Measurements from ENCODE around the gene ARHGAP40.
"Not testable (repeated sequence)": the region's sequence is repeated elsewhere in the genome, so short reads cannot be mapped to it uniquely, and the experiment has no call there.

The ARHGAP40 gene

DNA sequence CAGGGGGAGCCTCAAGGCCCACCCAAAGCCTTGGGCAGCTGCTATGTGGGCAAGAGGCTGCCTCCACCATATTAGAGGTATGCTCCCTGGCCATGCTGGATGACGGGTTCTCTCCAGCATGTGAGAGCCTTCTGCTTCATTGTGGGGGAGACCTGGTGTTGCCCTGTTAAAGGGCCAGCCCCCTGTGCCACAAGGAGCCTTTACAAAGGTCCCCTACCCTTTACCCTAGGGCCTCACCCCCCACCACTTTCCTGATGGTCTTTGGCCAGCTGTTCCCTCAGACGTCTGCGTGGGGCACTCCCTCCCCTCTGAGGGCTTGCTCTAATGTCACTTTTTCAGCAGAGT lies 15.5 kb upstream of the ARHGAP40 start:
- in situ Hi-C loops (cut with MboI; ENCODE audit: low sequenced_read_pairs): no loop called here

DNA sequence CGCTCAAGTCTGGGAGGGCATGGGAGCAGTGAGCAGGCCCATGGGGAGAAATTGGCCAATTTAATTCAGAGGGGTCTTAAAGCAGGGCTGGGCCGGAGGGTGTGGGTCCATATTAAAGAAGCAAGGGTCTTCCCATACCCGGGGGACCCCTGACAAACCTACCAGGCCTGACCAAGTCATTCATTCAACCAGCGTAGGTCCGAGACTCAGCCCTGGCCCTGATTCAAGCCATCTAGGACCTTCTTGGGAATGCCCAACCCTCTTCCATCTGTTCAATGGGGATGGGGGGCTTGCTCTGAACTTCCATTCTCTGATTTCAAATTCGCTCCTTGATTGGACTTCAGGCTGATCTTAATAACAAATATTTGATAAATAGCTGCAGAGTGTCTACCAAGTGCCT lies 13.3 kb upstream of the ARHGAP40 start:
- in situ Hi-C loops (cut with MboI; ENCODE audit: low sequenced_read_pairs): no loop called here

DNA sequence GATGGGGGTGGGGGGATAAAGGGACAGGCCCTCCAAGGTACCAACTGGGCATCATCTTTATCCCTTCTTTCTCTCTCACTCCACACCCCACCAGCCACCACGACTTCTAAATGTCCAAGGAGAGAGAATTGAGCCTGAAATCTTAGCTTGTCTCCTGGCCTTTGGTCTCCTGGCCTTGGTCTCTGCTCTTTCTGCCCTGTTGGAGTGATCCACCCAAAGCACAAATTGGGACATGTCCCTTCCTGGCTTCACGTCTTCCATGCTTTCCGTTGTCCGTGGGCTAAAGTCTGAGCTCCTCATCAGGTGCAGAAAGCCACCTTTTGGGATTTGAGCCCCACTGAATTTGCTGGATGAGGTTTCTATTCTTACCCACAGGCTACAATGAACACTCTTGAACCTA lies 12.3 kb upstream of the ARHGAP40 start:
- in situ Hi-C loops (cut with MboI; ENCODE audit: low sequenced_read_pairs): no loop called here

DNA sequence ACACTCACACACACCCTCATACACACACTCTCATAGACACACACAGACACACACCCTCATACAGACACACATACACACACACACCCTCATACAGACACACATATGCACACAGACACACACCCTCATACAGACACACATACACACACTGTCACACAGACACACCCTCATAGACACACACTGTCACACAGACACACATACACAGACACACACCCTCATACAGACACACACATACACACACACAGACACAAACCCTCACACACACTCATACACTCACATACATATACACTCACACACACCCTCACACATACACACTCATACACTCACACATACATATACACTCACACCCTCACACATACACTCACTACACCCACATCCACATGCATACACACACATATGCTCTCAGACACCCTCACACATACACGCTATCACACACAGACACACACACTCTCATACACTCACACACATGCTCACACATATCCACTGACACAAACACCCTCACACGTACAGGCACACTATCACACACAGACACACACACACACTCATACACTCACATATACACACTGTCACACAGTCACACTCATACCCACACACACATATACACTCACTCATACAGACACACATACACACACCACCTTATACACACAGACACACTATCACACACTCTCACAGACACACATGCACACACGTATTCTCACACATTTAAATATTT lies 11.5 kb upstream of the ARHGAP40 start:
- in situ Hi-C loops (cut with MboI; ENCODE audit: low sequenced_read_pairs): no loop called here

DNA sequence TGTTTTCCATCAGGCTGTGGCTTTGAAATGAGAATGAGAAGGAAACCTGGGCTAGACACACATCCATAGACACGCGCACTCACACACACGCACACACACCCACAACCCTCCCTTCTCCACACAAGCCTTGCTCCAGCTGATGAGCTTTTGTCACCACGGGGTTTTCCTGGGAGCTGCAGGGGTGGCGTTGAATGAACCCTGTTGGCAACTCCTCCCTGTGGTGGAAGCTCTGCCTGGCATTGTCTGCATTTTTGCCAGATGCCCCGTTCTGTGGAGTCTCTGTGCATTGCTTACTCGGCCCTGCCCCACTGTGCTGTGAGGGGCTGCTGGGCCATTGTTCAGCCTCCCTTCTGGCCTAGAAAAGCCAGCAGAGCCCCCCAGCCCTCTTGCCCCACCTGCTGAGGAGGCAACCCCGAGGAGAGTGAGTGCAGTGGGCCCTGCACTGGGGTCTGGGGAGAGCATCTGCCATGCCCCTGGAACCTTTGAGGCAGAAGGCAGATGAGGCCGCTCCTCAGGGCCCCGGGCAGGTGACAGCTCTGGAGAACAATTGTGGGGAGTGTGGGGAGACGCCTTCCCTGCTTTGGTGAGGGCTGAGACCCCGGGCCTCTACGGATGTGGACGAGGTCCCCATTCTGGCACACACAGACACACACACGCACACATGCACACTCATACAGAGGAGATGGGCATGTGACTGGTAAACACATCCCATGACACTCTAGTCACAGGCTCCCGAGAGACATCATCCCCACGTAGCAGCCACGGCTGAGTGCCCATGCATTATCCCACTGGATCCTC lies 10.7 kb upstream of the ARHGAP40 start:
- in situ Hi-C loops (cut with MboI; ENCODE audit: low sequenced_read_pairs): no loop called here

- in situ Hi-C loops (cut with MboI; ENCODE audit: low sequenced_read_pairs): no loop called here
These were observed 9.9 kb upstream of the ARHGAP40 start for GRCh38 chr20:38591474-38592410.

GRCh38 chr20:38592411-38592790 lies 9.2 kb upstream of the ARHGAP40 start:
- in situ Hi-C loops (cut with MboI; ENCODE audit: low sequenced_read_pairs): not testable (repeated sequence)

- in situ Hi-C loops (cut with MboI; ENCODE audit: low sequenced_read_pairs): not testable (repeated sequence)
These were observed 7.3 kb upstream of the ARHGAP40 start for GRCh38 chr20:38594281-38594680.

GRCh38 chr20:38595886-38596285 lies 5.7 kb upstream of the ARHGAP40 start:
- in situ Hi-C loops (cut with MboI; ENCODE audit: low sequenced_read_pairs): not testable (repeated sequence)

DNA sequence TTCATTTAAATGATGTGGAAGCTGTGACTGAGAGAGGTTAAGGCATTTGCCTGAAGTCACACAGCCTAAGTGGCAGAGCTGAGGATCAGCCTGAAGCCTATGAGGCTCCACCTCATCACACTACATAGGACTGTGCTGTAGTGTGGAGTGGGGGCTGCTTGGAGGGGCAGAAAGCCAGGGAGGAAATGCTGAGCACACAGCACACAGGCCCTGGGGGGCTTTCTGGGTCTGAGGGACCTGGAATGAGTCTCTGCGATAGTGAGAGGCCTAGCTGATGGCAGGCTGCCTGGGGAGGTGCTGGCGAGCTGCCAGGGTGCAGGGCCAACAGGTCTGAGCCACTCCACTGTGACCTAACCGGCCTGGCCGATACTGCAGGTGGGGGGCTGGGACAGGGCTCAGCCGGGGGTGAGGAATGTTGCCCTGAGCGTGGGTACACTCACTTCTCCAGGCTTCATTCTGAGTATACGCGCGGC lies 2.2 kb upstream of the ARHGAP40 start:
- in situ Hi-C loops (cut with MboI; ENCODE audit: low sequenced_read_pairs): no loop called here

DNA sequence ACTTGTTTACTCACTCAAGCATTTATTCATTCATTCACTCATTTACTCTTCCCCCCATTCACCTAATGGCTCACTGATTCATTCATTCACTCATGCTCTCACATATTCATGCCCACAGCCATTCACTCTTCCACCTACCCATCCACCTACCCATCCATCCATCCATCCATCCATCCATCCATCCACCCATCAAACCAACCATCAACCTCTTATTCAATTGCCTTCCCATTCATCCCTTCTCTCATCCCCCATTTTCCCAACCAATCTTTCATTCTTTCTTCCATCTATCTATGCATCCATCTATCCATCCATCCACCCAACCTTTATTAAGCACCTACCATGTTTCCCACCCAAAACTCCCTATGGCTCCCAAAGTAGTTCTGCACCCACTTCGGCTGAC lies 1.6 kb upstream of the ARHGAP40 start:
- in situ Hi-C loops (cut with MboI; ENCODE audit: low sequenced_read_pairs): no loop called here

- in situ Hi-C loops (cut with MboI; ENCODE audit: low sequenced_read_pairs): no loop called here
These were observed 574 bp downstream of the ARHGAP40 start for GRCh38 chr20:38602185-38602581.

GRCh38 chr20:38603286-38603685 lies 1.7 kb downstream of the ARHGAP40 start:
- in situ Hi-C loops (cut with MboI; ENCODE audit: low sequenced_read_pairs): no loop called here

DNA sequence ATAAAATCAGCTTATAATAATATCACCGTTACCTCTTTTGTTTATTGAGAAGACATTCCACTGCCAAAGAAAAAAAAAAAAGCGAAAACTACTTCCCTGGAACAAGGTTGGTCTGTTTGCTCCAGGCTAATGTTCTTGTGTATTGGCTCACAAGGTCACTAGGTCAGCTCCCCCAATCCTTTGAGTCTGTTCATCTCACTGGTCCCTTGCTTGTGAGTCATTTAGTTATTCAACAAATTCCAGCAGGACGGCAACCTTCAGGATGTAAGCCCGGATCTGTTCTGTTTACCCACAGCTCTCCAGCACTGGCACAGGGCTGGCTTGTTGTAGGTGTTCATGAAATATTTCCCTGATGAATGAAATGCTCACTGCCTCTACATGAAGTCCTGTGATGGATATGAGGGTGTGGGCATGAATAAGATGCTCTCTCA lies 3.3 kb downstream of the ARHGAP40 start:
- in situ Hi-C loops (cut with MboI; ENCODE audit: low sequenced_read_pairs): no loop called here

DNA sequence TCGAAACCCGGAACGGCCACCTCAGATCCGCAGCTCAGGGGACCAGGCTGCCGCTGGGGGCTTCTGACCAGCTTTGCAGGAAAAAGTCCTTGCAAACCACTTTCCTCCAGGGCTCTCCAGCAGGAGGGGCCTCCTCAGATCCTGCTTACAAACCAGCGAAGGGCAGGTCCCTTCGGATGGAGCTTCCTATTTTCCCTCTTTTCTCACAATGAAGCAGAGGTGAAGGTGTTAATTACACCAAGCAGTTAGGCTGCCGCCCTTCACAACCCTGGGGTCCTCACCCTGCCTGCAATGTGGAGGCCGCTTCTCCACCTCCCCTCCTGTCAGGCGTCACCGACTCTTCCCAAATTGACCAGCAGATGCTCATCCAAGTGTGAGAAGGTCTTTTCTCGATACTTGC lies 5.7 kb downstream of the ARHGAP40 start:
- in situ Hi-C loops (cut with MboI; ENCODE audit: low sequenced_read_pairs): no loop called here

DNA sequence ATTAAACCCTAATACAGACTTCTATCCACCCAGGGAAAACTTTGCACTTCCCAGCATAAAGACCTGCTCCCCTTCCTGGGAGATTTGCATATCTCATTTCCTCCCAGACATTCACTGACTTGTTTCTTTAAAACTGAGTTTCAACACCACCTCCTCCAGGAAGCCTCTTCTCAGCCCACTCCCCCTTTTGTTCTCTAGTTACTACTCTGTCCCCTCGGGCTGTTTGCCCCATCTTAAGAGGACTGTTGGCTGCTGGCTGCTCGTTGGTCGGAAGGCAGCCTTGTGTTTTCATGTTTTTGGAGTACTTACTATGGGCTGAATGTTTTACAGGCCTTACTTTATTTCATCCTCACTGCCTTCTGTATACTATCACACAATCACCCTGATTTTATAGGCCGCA lies 6.6 kb downstream of the ARHGAP40 start:
- in situ Hi-C loops (cut with MboI; ENCODE audit: low sequenced_read_pairs): no loop called here

DNA sequence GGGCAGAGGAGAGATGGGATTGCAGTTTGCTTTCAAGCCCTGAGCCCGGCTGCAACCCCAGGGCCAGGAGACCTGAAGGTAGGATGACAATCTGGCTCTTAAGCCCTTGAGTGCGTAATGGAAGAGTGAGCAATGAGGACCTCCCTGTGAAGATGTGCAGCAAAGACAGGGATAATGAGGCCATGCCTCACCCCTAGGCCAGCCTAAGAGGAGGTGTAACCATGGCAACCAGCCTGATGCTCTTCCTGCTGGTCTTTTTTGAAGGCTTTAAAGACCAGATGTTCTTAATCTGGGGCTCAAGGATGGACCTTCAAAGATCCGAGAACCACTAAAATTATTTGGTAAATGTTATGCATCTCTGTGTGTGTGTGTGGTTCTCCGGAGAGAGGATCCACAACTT lies 8.2 kb downstream of the ARHGAP40 start:
- in situ Hi-C loops (cut with MboI; ENCODE audit: low sequenced_read_pairs): no loop called here

DNA sequence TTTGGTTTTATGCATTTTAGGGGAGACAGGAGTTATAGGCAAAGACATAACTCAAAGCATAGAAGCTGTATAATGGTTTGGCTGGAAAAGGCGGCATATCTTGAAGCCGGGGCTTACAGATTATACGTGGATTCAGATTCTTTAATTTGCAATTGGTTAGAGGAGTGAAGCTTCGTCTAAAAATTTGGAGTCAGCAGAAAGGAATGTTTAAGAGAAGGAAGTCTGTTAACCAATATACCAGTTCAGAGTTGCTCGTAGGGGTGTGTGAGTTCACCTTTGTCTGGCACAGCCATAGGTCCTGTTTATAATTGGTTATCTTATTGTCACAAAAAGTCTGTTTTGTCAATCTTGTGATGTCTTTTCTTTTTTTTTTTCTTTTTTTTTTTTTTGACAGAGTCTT lies 8.9 kb downstream of the ARHGAP40 start:
- in situ Hi-C loops (cut with MboI; ENCODE audit: low sequenced_read_pairs): no loop called here

DNA sequence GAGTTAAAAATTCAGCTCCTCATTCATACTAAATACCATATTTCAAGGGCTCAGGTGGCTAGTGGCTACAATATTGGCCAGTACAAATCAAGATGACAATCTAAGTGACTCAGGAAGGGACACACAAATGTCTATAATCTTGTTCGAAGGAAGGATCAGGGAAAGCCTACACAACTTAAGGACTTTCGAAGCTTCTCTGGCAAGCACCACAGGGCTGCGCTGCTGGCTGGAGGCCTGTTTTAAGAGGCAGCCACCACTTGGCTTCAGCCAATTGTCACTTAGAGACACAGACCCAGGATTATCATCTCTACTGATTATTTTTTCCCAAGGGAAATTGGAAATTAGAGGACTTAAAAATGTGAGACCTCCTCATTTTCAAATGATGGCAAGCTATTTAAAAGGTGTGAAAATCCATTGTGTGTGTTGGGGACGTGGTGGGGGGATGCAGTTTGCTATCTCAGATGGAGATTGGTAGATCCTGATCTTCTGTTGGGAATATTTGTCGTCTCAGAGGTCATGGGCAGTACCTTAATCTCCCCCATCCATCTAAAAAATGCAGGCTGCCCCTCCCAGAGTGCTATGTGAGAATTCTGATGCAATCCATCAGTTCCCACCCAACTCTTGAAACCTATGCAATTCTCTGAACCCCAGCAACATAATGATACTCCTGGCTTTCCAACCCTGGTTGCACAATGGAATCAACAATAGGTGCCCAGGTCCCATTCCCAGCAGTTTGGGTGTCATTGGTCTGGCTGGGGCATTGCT lies 11.3 kb downstream of the ARHGAP40 start:
- in situ Hi-C loops (cut with MboI; ENCODE audit: low sequenced_read_pairs): no loop called here

GRCh38 chr20:38615283-38615682 lies 13.7 kb downstream of the ARHGAP40 start:
- in situ Hi-C loops (cut with MboI; ENCODE audit: low sequenced_read_pairs): no loop called here

DNA sequence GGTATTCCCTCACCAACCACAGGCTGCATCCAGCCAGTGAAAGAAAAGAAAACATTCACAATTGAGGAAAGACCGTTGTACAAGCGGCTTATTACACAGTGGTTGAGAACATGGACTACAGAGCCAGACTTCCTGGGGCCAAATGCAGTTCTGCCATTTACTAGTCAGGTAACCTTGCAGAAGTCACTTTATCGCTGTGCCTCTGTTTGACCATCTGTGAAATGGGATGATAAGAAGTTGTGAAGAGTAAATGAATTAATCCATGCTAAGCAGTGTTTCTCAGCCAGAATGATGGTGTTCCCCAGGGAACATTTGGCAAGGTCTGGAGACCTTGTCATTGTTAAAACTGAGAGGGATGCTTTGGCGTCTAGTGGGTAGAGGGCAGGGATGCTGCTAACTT lies 14.8 kb downstream of the ARHGAP40 start:
- in situ Hi-C loops (cut with MboI; ENCODE audit: low sequenced_read_pairs): no loop called here

Measured in HL-60/S4 (cell line).